Activated CD4-positive, alpha-beta T cell treated with anti-CD3 and anti-CD28 coated beads, Interleukin-2, amount 50 U/mL, for 16 hours (primary cell): ENCODE data around the gene ROBO1.

Source experiments
- DNase-seq: peaks from one replicate; pipeline ENCODE4 v3.0.0-alpha.2; 2020

The ROBO1 gene

GRCh38 chr3:79040701-79041100 is 727.1 kb downstream of the ROBO1 start:
- no peak for DNase-seq

GRCh38 chr3:79040091-79040490 is 727.7 kb downstream of the ROBO1 start:
- DNase-seq: no peak

DNA sequence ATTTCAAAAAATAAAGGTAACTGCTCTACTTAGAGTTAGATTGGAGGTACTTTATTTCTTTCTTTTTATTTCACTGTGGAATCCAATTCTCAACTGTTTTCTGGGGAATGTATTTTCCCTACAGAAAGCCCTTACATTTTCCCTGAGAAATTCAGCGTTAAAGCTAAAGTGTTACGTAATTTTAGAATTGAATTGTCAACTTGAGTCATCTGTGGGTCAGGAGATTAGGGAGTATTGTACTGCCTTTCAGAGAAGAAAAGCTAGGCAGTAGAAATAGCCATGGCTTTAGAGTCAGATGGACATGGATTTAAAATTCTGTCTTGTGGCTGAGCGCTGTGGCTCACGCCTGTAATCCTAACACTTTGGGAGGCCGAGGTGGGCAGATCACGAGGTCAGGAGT is 728.6 kb downstream of the ROBO1 start:
- no peak for DNase-seq

DNA sequence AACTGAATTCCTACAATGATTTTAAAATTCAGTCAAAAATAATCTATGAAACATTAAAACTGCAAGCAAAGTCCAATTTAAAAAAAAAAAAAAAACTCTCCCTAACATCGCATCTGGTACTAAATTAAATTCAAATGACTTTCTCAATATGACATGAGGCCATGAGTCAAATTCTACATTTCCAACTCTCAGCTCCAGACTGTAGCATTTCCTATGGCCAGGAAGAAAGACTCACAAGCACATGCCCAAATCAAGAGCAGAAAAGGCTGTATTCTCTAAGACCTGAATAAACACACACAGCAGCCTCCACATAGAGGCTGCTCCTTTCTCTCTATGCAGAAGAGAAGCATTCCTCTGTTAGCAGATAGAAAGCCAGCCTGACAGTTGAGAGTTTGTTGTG is 729.2 kb downstream of the ROBO1 start:
- DNase-seq: no peak

DNA sequence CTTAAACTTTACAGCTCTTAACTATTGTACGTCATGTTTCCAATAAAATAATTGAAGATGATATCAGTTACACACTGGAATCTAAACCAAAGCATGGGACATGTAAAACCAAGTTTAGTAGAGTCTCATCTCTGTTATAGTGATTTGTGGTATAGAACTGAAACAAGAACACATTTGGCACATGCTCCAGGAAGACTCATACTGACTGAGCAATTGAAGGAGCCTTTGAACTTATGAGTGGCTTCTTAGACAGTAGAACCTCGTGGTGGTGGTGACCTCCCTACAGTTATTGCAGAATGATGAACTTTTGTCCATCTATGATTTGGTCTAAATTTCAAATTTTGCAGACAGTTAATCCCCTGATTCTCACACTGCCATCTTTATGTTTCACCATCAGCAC is 729.7 kb downstream of the ROBO1 start:
- DNase-seq: no peak

- peak; percentile 22 for DNase-seq
These were observed 735.0 kb downstream of the ROBO1 start for GRCh38 chr3:79032686-79033318.

DNA sequence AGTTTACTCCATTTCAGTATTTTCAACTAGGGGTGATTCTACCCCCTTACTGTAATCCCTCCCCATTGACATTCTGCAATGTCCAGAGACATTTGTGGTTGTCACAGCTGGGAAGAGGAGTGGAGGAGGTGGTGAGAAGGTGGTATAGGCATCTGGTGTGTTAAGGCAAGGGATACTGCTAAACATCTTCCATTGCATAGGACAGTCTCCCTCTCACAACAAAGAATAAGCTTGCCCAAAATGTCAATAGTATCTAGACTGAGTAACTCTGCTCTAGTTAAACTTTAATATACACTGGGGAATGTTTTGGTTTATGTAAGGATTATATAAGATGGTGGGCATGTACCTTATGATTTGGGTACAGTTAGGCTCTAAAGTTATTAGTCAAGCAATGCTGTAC is 737.6 kb downstream of the ROBO1 start:
- DNase-seq: no peak

GRCh38 chr3:79028916-79029315 is 738.9 kb downstream of the ROBO1 start:
- no peak for DNase-seq

DNA sequence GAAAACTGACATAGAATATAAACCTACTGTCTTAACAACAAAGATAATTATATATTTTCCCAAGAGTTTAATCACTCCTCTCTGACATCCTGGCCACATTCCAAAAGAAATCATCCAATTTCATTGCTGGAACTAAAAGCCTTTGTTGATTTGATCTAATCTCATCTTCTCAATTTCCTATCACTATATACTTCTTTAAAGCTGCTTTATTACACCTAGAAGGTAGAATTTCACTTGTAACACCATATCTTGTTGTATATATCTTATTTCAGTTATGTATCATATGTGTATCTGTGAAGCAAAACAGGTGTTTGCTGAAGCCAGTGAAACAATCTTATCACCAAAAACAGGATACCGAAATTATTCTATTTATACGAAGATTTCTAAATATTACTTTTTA is 740.2 kb downstream of the ROBO1 start:
- DNase-seq: no peak

DNA sequence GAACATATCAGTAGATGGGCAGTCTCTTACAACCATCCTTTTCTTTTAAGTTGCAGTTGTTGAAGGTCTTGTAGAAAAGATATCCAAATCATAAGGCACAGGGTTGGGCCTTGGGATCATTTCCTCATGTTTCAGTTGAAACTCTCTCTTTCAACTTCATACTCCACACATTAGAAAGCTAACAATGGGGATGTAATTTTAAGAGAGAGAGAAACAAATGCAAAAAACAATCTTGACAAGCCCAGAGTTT is 747.9 kb downstream of the ROBO1 start:
- DNase-seq: no peak

GRCh38 chr3:79019137-79019923 is 748.5 kb downstream of the ROBO1 start:
- DNase-seq: no peak

DNA sequence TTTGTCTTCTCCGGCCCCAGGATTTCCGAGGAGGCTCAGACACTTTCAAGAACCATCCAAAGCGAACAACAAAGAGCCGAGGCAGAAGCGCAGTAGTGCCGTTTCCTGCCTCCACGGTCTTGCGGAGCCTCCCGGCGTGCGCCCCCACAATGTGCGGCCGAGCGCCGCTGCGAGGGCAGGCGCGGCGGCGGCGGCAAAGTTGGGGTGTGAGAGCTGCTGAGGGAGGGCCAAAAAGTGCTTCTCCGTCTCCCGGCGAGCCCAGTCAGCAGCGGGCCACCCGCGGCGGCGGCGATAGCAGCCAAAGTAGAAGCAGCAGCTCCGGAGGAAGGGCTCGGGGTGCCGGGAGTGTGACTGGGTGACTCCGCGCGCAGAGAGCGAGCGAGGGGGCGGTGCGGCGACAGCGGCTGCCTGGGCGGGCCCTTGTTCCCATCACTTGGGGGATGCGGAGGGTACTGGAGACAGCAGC is 749.1 kb downstream of the ROBO1 start:
- DNase-seq: peak; percentile 5

GRCh38 chr3:79018265-79018664 is 749.5 kb downstream of the ROBO1 start:
- DNase-seq: no peak

DNA sequence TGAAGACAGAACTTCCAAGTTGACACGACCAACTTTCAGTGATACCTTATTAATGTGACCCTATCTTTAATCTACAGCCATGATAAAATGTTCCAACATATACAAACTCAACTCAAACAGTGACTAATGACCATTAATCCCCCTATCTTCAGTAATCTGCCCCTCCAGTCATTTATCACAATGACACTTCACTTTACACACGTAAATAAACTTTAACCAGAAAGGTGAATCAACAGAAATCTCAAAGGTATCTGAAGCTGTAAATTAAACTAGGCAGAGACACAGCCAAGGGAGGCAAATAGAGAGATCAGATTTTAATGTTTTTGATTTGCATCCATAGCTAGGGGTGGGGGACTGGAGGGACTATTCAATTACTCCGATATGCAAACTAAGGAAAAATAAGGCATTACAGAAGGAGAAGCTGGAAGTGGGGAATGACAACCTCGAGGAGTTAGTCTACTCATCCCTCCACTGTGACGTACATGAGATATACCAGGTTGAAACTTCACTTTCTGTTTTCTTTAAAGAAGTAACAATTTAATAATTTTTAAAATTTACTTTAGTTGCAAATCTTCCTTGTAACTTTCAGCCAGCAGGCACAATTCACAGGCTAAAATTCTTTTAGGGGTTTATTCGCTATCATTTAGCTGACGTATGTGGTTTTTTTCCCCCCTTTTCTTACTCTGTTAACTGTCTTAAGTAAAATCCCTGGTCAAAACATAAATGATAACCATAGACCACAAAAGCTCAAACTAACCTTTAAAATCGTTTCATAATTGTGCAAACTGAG is 751.0 kb downstream of the ROBO1 start:
- no peak for DNase-seq

- DNase-seq: no peak
These were observed 751.9 kb downstream of the ROBO1 start for GRCh38 chr3:79015854-79016253.

DNA sequence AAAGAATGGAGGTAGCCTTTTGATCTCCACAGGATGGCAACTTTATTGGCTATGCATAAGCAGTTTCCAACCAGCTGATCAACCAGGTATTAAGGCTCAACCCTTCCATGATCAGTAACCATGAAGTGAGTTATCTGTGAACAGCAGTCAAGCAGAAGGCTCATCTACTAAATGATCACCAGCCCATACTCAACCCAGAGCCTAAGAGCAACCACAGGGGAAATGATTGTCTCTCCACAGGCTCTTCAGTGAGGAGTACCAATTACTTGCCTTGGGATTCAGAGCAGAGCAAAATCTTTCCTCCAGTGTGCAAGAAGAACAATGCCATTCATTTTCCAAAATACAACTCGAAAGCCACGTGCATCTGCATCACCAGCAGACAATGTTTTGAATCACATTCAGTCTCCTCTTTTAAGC is 754.8 kb downstream of the ROBO1 start:
- DNase-seq: no peak

DNA sequence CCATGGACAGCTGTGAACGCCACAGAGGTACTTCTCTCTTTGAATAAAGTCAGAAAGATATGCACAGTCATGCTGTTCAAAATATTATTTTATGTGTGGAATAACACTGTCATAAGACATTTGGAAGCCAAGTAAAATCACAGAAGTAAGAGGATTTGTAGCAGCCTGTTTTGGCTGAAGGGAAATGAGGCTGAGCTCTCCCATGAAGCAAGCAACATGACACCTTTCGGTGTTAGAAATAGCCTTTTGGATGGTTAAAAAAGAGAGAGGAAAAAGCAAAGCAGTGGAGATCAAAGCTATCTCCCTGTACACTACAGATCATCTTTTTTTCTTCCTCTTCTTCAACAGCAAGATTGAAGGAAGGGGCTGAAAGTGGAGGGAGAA is 755.3 kb downstream of the ROBO1 start:
- no peak for DNase-seq

DNA sequence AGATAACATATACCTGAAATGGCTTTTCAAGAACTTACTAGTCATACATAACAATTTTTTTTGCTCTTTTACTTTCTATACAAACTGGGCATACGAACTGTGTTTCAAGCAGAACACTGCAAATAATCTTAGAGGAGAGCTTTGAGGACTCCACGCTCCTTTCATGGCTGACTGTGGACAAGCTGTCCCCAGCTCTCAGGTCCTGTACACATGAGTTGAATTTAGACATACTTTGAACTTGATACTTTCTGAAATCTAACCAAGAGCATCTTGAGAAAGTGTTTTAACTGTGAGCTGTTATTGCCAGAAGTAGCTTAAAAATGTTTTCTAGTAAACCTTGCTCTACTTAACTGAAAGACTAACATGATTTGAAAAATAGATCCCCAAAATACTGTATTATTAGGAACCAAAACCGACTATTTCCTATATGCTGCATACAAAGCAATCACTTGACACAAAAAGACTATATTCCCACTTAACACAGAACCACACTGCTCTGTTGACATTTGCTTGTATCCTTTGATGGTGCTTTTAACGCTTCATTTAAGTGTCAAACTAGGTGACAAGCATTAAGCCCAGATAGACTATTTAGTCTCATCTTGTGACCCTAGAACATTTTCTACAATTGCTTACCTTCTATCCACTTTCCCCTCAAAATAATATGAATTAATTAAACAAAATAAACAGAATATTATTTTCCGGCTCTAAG is 755.8 kb downstream of the ROBO1 start:
- no peak for DNase-seq

- no peak for DNase-seq
These were observed 757.9 kb downstream of the ROBO1 start for GRCh38 chr3:79009861-79010260.

GRCh38 chr3:79006077-79006476 is 761.7 kb downstream of the ROBO1 start:
- no peak for DNase-seq

GRCh38 chr3:79005084-79005483 is 762.7 kb downstream of the ROBO1 start:
- DNase-seq: no peak

DNA sequence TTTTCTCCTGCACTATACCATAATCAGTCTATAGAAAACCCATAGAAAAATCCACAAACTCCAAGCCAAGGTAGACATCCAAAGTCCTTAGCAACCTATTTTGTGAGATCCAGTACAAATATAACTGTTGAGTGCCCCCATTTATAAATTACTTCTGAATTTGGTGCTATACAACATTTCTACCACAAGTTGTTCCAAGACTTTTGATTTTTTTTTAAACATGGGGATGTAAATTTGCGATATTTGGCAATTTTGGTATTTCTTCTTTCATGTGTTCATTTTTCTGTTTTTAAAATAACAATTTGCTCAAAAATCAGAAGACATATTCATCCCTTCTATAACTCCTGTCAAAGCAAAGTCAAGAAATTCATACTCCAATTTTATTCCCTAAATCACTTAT is 763.8 kb downstream of the ROBO1 start:
- no peak for DNase-seq
